ENCODE results near the gene MOCS1.

GRCh38 chr6:39956936-39957335 is 22.7 kb upstream of the MOCS1 start:
- TF ChIP-seq CTCF (IDR thresholded peaks at IDR 0.05) (no peak), ZFX (IDR thresholded peaks at IDR 0.05; ENCODE audit: borderline replicate concordance) (no peak)

Data from 22Rv1 (cell line).